ENCODE results near the gene ING5.

- no peak for TF ChIP-seq SIN3A (IDR thresholded peaks at IDR 0.05; ENCODE audit: borderline replicate concordance, insufficient read depth, low read depth, low read length)
- TF ChIP-seq CTCF (IDR thresholded peaks at IDR 0.05): no peak
- TF ChIP-seq POLR2AphosphoS5 (IDR thresholded peaks at IDR 0.05; ENCODE audit: low read depth, low read length): no peak
- TF ChIP-seq, protein P1, sequence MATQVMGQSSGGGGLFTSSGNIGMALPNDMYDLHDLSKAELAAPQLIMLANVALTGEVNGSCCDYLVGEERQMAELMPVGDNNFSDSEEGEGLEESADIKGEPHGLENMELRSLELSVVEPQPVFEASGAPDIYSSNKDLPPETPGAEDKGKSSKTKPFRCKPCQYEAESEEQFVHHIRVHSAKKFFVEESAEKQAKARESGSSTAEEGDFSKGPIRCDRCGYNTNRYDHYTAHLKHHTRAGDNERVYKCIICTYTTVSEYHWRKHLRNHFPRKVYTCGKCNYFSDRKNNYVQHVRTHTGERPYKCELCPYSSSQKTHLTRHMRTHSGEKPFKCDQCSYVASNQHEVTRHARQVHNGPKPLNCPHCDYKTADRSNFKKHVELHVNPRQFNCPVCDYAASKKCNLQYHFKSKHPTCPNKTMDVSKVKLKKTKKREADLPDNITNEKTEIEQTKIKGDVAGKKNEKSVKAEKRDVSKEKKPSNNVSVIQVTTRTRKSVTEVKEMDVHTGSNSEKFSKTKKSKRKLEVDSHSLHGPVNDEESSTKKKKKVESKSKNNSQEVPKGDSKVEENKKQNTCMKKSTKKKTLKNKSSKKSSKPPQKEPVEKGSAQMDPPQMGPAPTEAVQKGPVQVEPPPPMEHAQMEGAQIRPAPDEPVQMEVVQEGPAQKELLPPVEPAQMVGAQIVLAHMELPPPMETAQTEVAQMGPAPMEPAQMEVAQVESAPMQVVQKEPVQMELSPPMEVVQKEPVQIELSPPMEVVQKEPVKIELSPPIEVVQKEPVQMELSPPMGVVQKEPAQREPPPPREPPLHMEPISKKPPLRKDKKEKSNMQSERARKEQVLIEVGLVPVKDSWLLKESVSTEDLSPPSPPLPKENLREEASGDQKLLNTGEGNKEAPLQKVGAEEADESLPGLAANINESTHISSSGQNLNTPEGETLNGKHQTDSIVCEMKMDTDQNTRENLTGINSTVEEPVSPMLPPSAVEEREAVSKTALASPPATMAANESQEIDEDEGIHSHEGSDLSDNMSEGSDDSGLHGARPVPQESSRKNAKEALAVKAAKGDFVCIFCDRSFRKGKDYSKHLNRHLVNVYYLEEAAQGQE (IDR thresholded peaks at IDR 0.05; ENCODE audit: insufficient read depth in 1 of 2, low read depth in 2 of 2, low read length in 1 of 2): no peak
Observed at GRCh38 chr2:241656190-241656741, 45.6 kb upstream of the ING5 start.

Measured in Panc1 (cell line).